Motor neuron (in vitro differentiated cells): ENCODE results near the gene CDK11A. TPM values are rescaled to one million over a fixed set of nuclear protein-coding genes. Genes with fewer than 3 reads are reported as not detected.
"Not testable (repeated sequence)": the region's sequence is repeated elsewhere in the genome, so short reads cannot be mapped to it uniquely, and the experiment has no call there.

Source experiments
- ATAC-seq, 8 experiments: fragments of 200-7000 bp; cut with Tn5 transposase; replicated peaks in 6 of 8; 2 replicates each; pipeline ENCODE4 v1.8.0; 2021; ENCODE audit warnings: mild to moderate bottlenecking in 8 of 8, moderate library complexity in 8 of 8
- H3K27ac ChIP-seq, 2 donors: fragments of 250-450 bp; sonication (Bioruptor Pico); 2 replicates each; pipeline ENCODE4 v1.9.0; 2021; ENCODE audit warnings: antibody characterized with exemption in 2 of 2, mild to moderate bottlenecking in 2 of 2, moderate library complexity in 1 of 2
- H3K4me1 ChIP-seq, 2 donors: fragments of 250-450 bp; sonication (Bioruptor Pico); replicated peaks in 1 of 2; 2 replicates each; pipeline ENCODE4 v1.6.1; 2021; ENCODE audit warnings: antibody characterized with exemption in 2 of 2, mild to moderate bottlenecking in 2 of 2, moderate library complexity in 1 of 2
- H3K4me3 ChIP-seq, 5 donors: fragments of 250-450 bp; sonication (Bioruptor Pico); 2 replicates each; pipeline ENCODE4 v1.9.0; 2021; ENCODE audit warnings: antibody characterized with exemption in 5 of 5, mild to moderate bottlenecking in 5 of 5, moderate library complexity in 4 of 5
- WGBS, 10 experiments: fragments of 450-650 bp; shearing (Covaris generic); methylation state at CpG; one replicate each; pipeline ENCODE4 v1.0.0; 2022; 5-methylcytosine and 5-hydroxymethylcytosine counted together
- in situ Hi-C, 9 experiments: fragments of 400-800 bp; cut with MboI; loops; one replicate each; pipeline ENCODE4 v1.15.0; 2021; ENCODE audit warnings: low sequenced_read_pairs in 9 of 9, low pct_unique_long_range_greater_than_20kb in 2 of 9; ENCODE audit not compliant: unreplicated experiment in 9 of 9
- total RNA-seq, 8 experiments: library from RNA; unstranded; fragments of 300-600 nt; gene quantifications; 2 replicates each; pipeline versions ENCODE4 v1.2.3 to v1.2.4, GENCODE V29; 2022

Gene CDK11A
- total RNA-seq, 8 experiments from 2014 or later, result 17.8 to 44.6 (median 25.1) TPM

DNA sequence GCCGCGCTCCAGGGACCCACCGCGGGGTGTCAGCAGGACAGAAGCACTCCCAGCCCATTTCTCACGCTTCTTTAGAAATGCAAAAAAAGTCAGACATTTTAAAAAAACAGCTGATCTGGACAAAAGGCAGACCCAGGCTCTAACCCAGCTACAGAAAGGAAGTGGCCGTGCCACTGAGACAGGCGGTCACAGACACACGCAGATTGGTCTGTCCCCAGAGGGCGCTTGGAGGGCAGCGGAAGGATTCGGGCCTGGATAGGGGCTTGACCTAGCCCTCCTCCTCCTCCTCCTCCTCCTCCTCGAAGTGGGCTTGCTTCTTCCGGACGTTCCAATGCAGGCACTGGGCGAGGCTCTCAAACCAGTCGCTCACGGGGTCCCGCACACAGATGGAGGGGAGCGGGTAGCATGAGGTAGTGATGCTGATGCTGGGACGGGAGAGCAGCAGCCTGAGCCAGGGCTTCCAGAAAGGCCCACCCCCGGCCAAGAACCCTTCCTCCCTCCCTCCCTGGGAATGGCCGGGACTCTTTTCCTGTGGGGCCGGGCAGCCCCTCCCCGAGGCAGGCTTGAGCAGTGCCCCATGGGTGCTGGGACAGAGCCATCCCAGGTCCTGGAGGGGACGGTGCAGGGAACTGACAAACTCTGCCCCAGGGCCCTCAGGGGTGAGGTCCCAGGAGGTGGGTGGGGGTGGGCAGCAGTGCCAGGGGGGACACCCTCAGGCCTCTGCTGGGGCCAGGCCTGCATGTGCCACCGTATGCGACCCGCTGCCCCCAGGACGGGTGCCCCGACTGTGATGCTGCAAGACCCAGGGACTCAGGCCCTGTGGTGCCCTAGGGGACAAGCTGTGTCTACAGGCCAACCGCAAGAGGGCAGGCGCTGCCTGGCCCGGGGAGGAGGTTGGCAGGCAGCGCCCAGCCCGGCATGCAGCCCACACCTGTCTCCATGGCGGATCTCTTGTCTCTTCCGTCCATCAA is 28.8 kb upstream of the CDK11A start:
- ATAC-seq, result peak in 3 of 8 experiments; percentile 39 to 55 (median 50)
- WGBS, 10 experiments, result 26 to 96% (median 73%) methylated on average over 4 to 15 of the region's 37 CpGs; no CpG with 5 or more reads in 4 of the 10 experiments

GRCh38 chr1:1752190-1752589 is 28.0 kb upstream of the CDK11A start:
- H3K4me1 ChIP-seq, result peaks cover 18 to 20% of the 10 kb centered on the region in 2 donors
- H3K4me3 ChIP-seq, result no peak overlapping the region
- ATAC-seq, result no peak
- 50 to 100% (median 77%) methylated on average over 2 to 11 of the region's 11 CpGs; no CpG with 5 or more reads in 5 of the 10 experiments for WGBS, 10 experiments
- in situ Hi-C loops, result loop anchor here in 1 of 9 experiments (25.0 kb wide), 1 partner anchor 160 kb away; the partner anchor contains the start of genes CALML6 and TMEM52
- H3K27ac ChIP-seq, result no peak overlapping the region

More for the DNA sequence above, 28.8 kb upstream of the CDK11A start:
- Histone ChIP-seq H3K4me1 (peaks cover 18 to 20% of the 10 kb centered on the region in 2 donors), H3K27ac (peak overlapping the region; percentile 38 to 58), H3K4me3 (no peak overlapping the region)
- in situ Hi-C loops, result loop anchor here in 1 of 9 experiments (25.0 kb wide), 1 partner anchor 159 kb away; the partner anchor contains the start of genes CALML6 and TMEM52

GRCh38 chr1:1749941-1750340 is 25.8 kb upstream of the CDK11A start:
- peaks cover 18 to 20% of the 10 kb centered on the region in 2 donors for H3K4me1 ChIP-seq
- H3K27ac ChIP-seq, ATAC-seq, H3K4me3 ChIP-seq: not testable (repeated sequence)
- no CpG with 5 or more reads among the region's 9 CpGs for WGBS, 10 experiments
- in situ Hi-C loops, result loop anchor here in 1 of 9 experiments (25.0 kb wide), 1 partner anchor 162 kb away; the partner anchor contains the start of genes CALML6 and TMEM52

GRCh38 chr1:1748686-1749321 is 24.6 kb upstream of the CDK11A start:
- H3K4me1 ChIP-seq, result peaks cover 18 to 20% of the 10 kb centered on the region in 2 donors
- in situ Hi-C loops, result no loop called here
- peak in 1 of 8 experiments; percentile 6 for ATAC-seq
- WGBS, 10 experiments, result 36 to 68% (median 50%) methylated on average over 5 to 9 of the region's 18 CpGs; no CpG with 5 or more reads in 4 of the 10 experiments
- no peak overlapping the region for H3K4me3 ChIP-seq
- H3K27ac ChIP-seq, result peak overlapping the region in 1 of 2 donors; percentile 24

GRCh38 chr1:1746566-1746909 is 22.4 kb upstream of the CDK11A start:
- no CpG with 5 or more reads among the region's 35 CpGs for WGBS, 10 experiments
- peak; percentile 69 to 90 (median 82) for ATAC-seq
- H3K4me1 ChIP-seq, in situ Hi-C loops: not testable (repeated sequence)
- Histone ChIP-seq H3K27ac (peak overlapping the region; percentile 100), H3K4me3 (peak overlapping the region; percentile 39 to 64 (median 46))

- in situ Hi-C loops, H3K4me1 ChIP-seq: not testable (repeated sequence)
- Histone ChIP-seq H3K4me3 (peak overlapping the region; percentile 39 to 64 (median 46)), H3K27ac (peak overlapping the region; percentile 100)
- WGBS, 10 experiments, result no CpG with 5 or more reads among the region's 101 CpGs
- ATAC-seq, result peak; percentile 70 to 89 (median 82)
These were observed 21.8 kb upstream of the CDK11A start for GRCh38 chr1:1745651-1746565.

DNA sequence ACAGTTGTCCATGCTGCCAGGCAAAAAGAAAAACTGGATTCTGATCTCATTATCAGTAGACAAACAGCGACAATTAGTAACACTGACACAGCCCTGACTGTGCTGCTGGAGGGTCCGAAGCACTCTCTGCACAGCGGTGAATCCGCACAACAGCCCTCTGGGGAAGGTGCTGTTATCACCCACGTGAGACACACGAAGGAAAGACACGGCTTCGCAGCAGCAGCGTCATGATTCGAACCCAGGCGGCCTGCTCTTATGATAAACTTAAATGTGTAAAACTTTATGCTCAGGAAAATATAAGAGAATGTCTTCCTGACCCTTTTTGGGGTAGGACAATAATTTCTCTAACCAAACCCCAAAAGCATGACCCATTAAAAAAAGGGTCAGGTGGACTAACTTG is 18.4 kb upstream of the CDK11A start:
- H3K27ac ChIP-seq, ATAC-seq, in situ Hi-C loops, H3K4me1 ChIP-seq, H3K4me3 ChIP-seq: not testable (repeated sequence)
- WGBS, 10 experiments, result 67 to 100% (median 86%) methylated on average over 1 to 10 of the region's 11 CpGs; no CpG with 5 or more reads in 6 of the 10 experiments

DNA sequence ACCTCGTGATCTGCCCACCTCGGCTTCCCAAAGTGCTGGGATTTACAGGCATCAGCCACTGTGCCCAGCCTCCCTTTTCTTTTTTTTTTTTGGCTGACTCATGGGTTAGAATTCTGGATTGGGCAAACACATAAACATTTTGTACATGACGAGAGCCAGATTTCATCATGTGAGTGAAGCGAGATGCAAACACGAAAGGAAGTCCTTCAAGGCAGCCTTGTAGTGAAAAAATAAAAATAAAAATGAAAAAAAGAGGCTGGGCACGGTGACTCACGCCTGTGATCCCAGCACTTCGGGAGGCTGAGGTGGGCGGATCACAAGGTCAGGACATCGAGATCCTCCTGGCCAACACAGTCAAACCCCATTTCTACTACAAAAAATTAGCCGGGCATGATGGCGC is 16.9 kb upstream of the CDK11A start:
- in situ Hi-C loops, result not testable (repeated sequence)
- ATAC-seq, result peak in 2 of 8 experiments; percentile 34 to 70

GRCh38 chr1:1738799-1739337 is 14.7 kb upstream of the CDK11A start:
- H3K4me1 ChIP-seq, H3K4me3 ChIP-seq, H3K27ac ChIP-seq, in situ Hi-C loops: not testable (repeated sequence)
- ATAC-seq, result peak in 3 of 8 experiments; percentile 19 to 30 (median 21)
- WGBS, 10 experiments, result no CpG with 5 or more reads among the region's 22 CpGs

More for the DNA sequence above, 16.9 kb upstream of the CDK11A start:
- not testable (repeated sequence) for H3K4me3 ChIP-seq, H3K27ac ChIP-seq, H3K4me1 ChIP-seq
- 0 to 100% (median 89%) methylated on average over 2 to 9 of the region's 12 CpGs; no CpG with 5 or more reads in 3 of the 10 experiments for WGBS, 10 experiments

DNA sequence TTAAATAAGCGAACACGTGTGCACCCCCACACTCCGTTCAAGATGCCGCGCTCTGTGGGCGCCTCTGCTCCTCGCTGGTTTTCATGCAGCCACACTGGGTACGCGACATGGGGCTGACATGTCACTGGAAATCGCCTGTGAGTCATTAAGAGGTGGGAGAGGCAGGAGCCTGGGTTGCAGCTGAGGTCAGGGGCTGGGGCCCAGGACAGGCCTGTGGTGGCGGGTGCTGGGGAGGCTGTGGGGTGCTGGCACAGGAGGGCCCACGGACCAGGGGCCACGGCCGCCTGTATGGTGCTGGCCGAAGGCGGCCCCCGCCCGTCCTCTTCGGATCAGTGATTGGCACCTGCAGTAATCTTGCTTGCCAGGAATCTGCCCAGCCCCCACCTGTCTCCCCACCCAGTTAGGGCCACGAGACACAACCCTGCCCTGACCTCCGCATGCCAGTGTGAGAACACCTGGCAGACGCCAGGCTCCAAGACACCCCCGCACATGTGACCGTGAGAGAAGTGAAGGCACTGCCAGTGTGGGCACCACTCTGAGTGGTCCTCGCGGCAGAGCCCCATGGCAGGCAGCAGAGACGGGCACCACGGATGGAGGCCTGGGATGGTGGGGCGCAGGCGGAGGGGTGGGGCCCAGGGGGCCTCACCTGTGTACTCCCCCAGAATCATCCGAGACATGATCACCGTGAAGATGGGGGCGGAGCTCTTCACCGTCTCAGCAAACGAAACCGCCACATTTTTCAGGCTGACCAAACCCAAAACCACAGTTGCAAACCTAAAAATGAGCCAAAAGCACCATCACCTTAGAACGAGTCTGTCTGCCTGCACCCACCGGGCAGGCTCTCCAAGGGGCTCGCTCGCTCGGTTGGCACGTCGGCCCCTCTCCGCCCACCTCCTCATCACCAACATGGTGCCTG is 13.8 kb upstream of the CDK11A start:
- H3K4me3 ChIP-seq, in situ Hi-C loops, H3K4me1 ChIP-seq, H3K27ac ChIP-seq: not testable (repeated sequence)
- ATAC-seq, result peak in 5 of 8 experiments; percentile 15 to 51 (median 29)
- no CpG with 5 or more reads among the region's 44 CpGs for WGBS, 10 experiments

DNA sequence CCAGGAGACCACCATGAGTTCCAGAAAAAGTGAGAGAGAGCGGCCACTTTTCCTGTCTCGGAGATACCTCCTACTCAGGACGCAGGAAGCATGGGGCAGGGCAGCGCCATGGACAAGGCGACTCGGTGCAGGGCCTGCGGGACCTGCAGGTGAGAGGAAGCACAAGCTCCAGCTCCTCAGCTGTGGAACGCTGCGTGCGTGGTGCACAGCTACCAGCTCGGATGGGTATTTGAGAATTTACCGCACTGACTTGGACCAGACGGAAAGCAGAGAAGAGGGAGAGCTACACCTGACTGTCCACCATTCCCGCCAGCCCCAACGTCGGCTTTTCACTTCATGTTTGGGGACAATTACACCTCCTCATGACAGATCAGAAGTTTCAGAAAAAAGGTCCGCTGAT is 8.2 kb upstream of the CDK11A start:
- no peak overlapping the region for H3K4me3 ChIP-seq
- WGBS, 10 experiments, result 93 to 100% (median 100%) methylated on average over 1 to 15 of the region's 17 CpGs; no CpG with 5 or more reads in 3 of the 10 experiments
- no peak for ATAC-seq
- H3K4me1 ChIP-seq, result no peaks in the 10 kb centered on the region
- in situ Hi-C loops, result no loop called here
- no peak overlapping the region for H3K27ac ChIP-seq
